ENCODE measurements around the gene SSH3. TPM values are rescaled to one million over a fixed set of nuclear protein-coding genes. Genes with fewer than 3 reads are reported as not detected.
A peak's percentile ranks its signal among the peaks of the same experiment; 100 is the strongest.

Gene SSH3
- total RNA-seq, 1 donor from 2014 or later, result 36.4 TPM

DNA sequence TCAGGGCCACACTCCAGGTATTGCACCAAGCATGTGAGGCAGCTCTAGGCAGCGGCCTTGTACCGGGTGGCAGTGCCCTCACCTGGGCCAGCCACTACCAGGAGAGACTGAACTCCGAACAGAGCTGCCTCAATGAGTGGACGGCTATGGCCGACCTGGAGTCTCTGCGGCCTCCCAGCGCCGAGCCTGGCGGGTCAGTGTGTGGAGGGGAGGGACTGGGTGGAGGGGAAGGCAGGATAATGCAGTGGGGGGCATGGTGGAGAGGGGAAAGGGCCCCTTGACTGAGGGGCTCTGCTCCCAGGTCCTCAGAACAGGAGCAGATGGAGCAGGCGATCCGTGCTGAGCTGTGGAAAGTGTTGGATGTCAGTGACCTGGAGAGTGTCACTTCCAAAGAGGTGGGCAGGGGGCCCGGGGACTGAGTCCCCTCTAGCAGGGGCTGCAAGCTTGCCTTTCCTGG, 4.2 kb downstream of the SSH3 start:
- Histone ChIP-seq H3K27me3 (no peaks in the 10 kb centered on the region), H3K27ac (no peak overlapping the region), H3K36me3 (peaks cover 30% of the 10 kb centered on the region), H3K4me1 (peaks cover 14% of the 10 kb centered on the region), H3K4me3 (no peak overlapping the region), H3K9me3 (no peaks in the 10 kb centered on the region)
- TF ChIP-seq, protein P1, sequence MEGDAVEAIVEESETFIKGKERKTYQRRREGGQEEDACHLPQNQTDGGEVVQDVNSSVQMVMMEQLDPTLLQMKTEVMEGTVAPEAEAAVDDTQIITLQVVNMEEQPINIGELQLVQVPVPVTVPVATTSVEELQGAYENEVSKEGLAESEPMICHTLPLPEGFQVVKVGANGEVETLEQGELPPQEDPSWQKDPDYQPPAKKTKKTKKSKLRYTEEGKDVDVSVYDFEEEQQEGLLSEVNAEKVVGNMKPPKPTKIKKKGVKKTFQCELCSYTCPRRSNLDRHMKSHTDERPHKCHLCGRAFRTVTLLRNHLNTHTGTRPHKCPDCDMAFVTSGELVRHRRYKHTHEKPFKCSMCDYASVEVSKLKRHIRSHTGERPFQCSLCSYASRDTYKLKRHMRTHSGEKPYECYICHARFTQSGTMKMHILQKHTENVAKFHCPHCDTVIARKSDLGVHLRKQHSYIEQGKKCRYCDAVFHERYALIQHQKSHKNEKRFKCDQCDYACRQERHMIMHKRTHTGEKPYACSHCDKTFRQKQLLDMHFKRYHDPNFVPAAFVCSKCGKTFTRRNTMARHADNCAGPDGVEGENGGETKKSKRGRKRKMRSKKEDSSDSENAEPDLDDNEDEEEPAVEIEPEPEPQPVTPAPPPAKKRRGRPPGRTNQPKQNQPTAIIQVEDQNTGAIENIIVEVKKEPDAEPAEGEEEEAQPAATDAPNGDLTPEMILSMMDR (IDR thresholded peaks at IDR 0.05), result no peak
- intact Hi-C loops (cut with DNase I), result no loop called here
- peak; percentile 56 for DNase-seq
- ATAC-seq, result no peak

GRCh38 chr11:67308031-67308866, 4.9 kb downstream of the SSH3 start:
- peaks cover 14% of the 10 kb centered on the region for H3K4me1 ChIP-seq
- H3K27ac ChIP-seq, result no peak overlapping the region
- no peak overlapping the region for H3K4me3 ChIP-seq
- DNase-seq, result peak; percentile 58
- H3K27me3 ChIP-seq, result no peaks in the 10 kb centered on the region
- ATAC-seq, result no peak
- H3K9me3 ChIP-seq, result no peaks in the 10 kb centered on the region
- intact Hi-C loops (cut with DNase I), result no loop called here
- TF ChIP-seq, protein P1 (IDR thresholded peaks at IDR 0.05), result no peak
- H3K36me3 ChIP-seq, result peaks cover 30% of the 10 kb centered on the region

- Histone ChIP-seq H3K4me1 (peaks cover 12% of the 10 kb centered on the region), H3K27me3 (no peaks in the 10 kb centered on the region), H3K9me3 (no peaks in the 10 kb centered on the region), H3K4me3 (no peak overlapping the region), H3K27ac (no peak overlapping the region), H3K36me3 (peaks cover 30% of the 10 kb centered on the region)
- intact Hi-C loops (cut with DNase I), result no loop called here
- TF ChIP-seq, protein P1 (IDR thresholded peaks at IDR 0.05), result no peak
- ATAC-seq (no peak), DNase-seq (peak; percentile 49)
Observed at GRCh38 chr11:67309166-67309565, 5.8 kb downstream of the SSH3 start.

- Histone ChIP-seq H3K4me1 (peaks cover 7% of the 10 kb centered on the region), H3K36me3 (peaks cover 30% of the 10 kb centered on the region), H3K27ac (no peak overlapping the region), H3K27me3 (no peaks in the 10 kb centered on the region), H3K9me3 (no peaks in the 10 kb centered on the region), H3K4me3 (no peak overlapping the region)
- peak; percentile 54 for DNase-seq
- intact Hi-C loops (cut with DNase I), result no loop called here
- TF ChIP-seq, protein P1 (IDR thresholded peaks at IDR 0.05), result no peak
- no peak for ATAC-seq
Observed at GRCh38 chr11:67309661-67310061, 6.3 kb downstream of the SSH3 start.

DNA sequence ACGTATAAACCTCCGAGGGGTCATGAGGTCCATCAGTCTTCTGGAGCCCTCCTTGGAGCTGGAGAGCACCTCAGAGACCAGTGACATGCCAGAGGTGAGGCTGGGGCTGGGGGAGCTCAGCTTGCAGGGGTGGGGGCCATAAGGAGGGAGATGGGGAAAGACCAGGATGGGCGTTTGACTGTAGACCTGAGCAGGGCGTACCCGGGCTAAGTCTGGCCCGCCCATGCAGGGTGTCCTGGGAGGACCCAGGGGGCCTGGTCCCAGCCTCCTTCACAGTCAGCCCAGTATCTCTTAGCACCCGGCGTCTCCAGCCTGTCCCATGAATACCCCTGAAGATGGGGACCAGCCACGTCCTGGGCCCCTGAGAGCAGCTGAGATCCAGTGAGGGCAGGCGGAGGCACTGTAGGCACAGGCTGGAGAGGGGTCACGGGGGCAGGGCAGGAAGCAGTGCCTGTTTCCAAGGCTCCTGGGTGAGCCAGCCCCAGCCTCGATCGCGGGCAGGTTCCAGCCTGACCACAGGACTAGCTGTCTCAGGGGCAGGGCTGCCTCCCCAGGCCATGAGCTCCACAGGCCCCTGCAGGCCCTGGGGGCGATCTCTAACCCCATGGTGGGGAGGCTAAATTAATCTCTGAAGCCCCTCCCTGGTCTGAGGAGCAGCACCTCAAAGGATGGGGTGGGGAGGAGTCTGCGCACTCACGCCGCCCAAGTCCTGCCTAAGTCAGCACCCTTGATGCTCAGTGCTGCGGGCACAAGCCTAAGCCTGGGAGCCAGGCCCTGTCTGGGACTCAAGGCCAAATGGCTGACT, 7.1 kb downstream of the SSH3 start:
- no peak for ATAC-seq
- DNase-seq, result peak; percentile 51
- no peak overlapping the region for H3K27ac ChIP-seq
- no peaks in the 10 kb centered on the region for H3K9me3 ChIP-seq
- intact Hi-C loops (cut with DNase I), result no loop called here
- peaks cover 30% of the 10 kb centered on the region for H3K36me3 ChIP-seq
- peaks cover 7% of the 10 kb centered on the region for H3K4me1 ChIP-seq
- no peak overlapping the region for H3K4me3 ChIP-seq
- TF ChIP-seq, protein P1 (IDR thresholded peaks at IDR 0.05), result no peak
- no peaks in the 10 kb centered on the region for H3K27me3 ChIP-seq

Measured in upper lobe of right lung (tissue), 1 donor.